ENCODE data around the gene SULT1A1.

GRCh38 chr16:28572696-28573510 lies 36.9 kb downstream of the SULT1A1 start:
- TF ChIP-seq ELK1 (IDR thresholded peaks at IDR 0.05; ENCODE audit: borderline replicate concordance, low read depth, low read length) = no peak
- no peak for TF ChIP-seq POLR2A (IDR thresholded peaks at IDR 0.05; ENCODE audit: low read depth, low read length)
- TF ChIP-seq CTCF (conservative IDR thresholded peaks at IDR 0.05; ENCODE audit: low read depth, low read length) = no peak
- TF ChIP-seq CEBPB (IDR thresholded peaks at IDR 0.05; ENCODE audit: low read depth, low read length) = no peak

All from IMR-90 (cell line).